Measurements from ENCODE around the gene PTAFR. TPM values are rescaled to one million over a fixed set of nuclear protein-coding genes. Genes with fewer than 3 reads are reported as not detected.
A peak's percentile ranks its signal among the peaks of the same experiment; 100 is the strongest.

Gene PTAFR
- total RNA-seq, 1 experiment from 2014 or later, result 1.3 TPM

DNA sequence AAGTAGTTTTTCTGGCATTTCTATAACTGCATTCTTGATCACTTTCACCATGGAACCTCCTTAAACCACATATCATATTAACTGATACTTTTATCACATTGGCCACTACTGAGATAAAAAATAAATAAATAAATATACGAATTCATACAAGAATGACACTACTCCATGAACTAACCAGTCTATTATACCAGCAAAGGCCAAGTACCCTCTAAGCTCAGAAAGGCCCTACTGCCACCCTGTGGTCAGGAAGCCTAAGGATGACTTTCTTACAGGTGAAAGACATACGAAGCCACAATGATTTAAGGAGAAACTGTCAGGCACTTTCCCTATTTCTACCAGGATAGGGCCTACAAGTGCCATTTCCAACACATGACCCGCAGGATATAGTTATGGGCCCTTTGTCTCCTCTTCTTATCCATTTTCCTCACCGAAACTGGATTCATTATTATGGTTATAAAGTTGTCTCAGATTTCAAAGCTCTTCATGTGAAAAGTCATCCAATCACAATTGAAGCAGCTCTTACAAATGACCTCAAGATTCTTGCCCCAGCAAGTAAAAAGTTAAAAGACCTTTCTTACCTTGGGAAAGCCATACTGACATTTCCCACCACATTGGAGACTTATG lies 32.4 kb upstream of the PTAFR start:
- peak; percentile 90 for ATAC-seq
- POLR2A ChIA-PET, result interaction anchor here (0.8 to 1.3 kb wide), 2 partner anchors 118 to 665 kb away, joined by 3 to 5 read pairs; no protein-coding TSS in a partner anchor
- CTCF ChIA-PET, result interaction anchor here (0.6 to 4.2 kb wide), 13 partner anchors 10 to 668 kb away, joined by 3 to 103 read pairs (median 4); partner anchors contain the start of genes ATP5IF1, EYA3 and PHACTR4
- no peaks in the 10 kb centered on the region for H3K9me2 ChIP-seq (ENCODE audit: insufficient read depth)
- H4K20me1 ChIP-seq (ENCODE audit: insufficient read depth), result peaks cover 4% of the 10 kb centered on the region; the same call in 1 of the 2 replicates
- peaks cover 39% of the 10 kb centered on the region for H3K79me2 ChIP-seq (ENCODE audit: insufficient read depth, low read length)
- intact Hi-C loops (cut with micrococcal nuclease), result loop anchor here (1.0 to 2.0 kb wide), 2 partner anchors 118 to 350 kb away; no protein-coding TSS in a partner anchor
- H3K4me2 ChIP-seq (ENCODE audit: low read length), result no peak overlapping the region
- no peak overlapping the region for H3K9ac ChIP-seq (ENCODE audit: low read length)
- no TSS peak for BruUV-seq (replicated peaks)
- RAD21 ChIA-PET (ENCODE audit: low non-redundant PET in 1 of 2, low total read pairs in 2 of 2, uncharacterized antibody in 2 of 2, unreplicated experiment in 2 of 2), result interaction anchor here (0.6 to 1.8 kb wide), 6 partner anchors 13 to 351 kb away, joined by 3 to 13 read pairs (median 4); partner anchors contain the start of gene EYA3 (in 1 of the 2)
- H3K27ac ChIP-seq (ENCODE audit: low read depth, low read length), result no peak overlapping the region
- H3K36me3 ChIP-seq (ENCODE audit: control insufficient read depth in 1 of 2, insufficient read depth in 2 of 2, low read length in 2 of 2), result peaks cover 24 to 27% of the 10 kb centered on the region in 2 experiments
- H3K4me3 ChIP-seq (replicated peaks in 1 of 2; ENCODE audit: low read depth in 1 of 2, low read length in 2 of 2), result no peak overlapping the region
- no peaks in the 10 kb centered on the region for H3K9me3 ChIP-seq (ENCODE audit: control insufficient read depth in 1 of 2, insufficient read depth in 1 of 2, low read depth in 1 of 2, low read length in 2 of 2)
- TF ChIP-seq JUND (IDR thresholded peaks at IDR 0.05) (no peak), RAD21 (IDR thresholded peaks at IDR 0.05; ENCODE audit: low read depth) (peak; percentile 95)
- TF ChIP-seq, protein P1, sequence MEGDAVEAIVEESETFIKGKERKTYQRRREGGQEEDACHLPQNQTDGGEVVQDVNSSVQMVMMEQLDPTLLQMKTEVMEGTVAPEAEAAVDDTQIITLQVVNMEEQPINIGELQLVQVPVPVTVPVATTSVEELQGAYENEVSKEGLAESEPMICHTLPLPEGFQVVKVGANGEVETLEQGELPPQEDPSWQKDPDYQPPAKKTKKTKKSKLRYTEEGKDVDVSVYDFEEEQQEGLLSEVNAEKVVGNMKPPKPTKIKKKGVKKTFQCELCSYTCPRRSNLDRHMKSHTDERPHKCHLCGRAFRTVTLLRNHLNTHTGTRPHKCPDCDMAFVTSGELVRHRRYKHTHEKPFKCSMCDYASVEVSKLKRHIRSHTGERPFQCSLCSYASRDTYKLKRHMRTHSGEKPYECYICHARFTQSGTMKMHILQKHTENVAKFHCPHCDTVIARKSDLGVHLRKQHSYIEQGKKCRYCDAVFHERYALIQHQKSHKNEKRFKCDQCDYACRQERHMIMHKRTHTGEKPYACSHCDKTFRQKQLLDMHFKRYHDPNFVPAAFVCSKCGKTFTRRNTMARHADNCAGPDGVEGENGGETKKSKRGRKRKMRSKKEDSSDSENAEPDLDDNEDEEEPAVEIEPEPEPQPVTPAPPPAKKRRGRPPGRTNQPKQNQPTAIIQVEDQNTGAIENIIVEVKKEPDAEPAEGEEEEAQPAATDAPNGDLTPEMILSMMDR (IDR thresholded peaks at IDR 0.05 in 2 of 3, conservative IDR thresholded peaks at IDR 0.05 in 1 of 3; ENCODE audit: borderline replicate concordance in 1 of 3, insufficient read depth in 1 of 3, low read depth in 2 of 3, low read length in 2 of 3), result peak; percentile 66 to 89 (median 77)
- H3K27me3 ChIP-seq (ENCODE audit: insufficient read depth, low read length), result no peaks in the 10 kb centered on the region
- H2AFZ ChIP-seq (ENCODE audit: low read depth, low read length, poor library complexity, severe bottlenecking), result no peak overlapping the region
- no peaks in the 10 kb centered on the region for H3K4me1 ChIP-seq (ENCODE audit: control insufficient read depth in 1 of 2, insufficient read depth in 2 of 2, low read length in 2 of 2)
- peak; percentile 58 for DNase-seq (ENCODE audit: low read depth, low spot score)

DNA sequence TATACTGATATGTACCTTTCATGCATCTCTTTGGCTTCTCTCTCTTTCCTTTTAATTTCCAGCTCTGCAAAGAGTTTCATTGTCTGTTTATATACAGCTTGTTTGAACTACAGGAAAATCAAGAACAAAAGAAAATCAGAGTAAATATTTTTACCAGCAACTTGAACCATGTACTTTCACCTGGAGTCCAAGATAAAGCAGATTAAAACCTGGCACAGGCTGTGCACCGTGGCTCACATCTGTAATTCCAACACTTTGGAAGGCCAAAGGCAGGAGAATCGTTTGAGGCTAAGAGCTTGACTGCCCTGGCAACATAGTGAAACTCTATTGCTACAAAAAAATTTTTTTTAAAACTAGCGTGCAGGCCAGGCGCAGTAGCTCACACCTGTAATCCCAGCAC lies 28.8 kb upstream of the PTAFR start:
- Histone ChIP-seq H3K4me2 (ENCODE audit: low read length) (no peak overlapping the region), H3K4me1 (ENCODE audit: control insufficient read depth in 1 of 2, insufficient read depth in 2 of 2, low read length in 2 of 2) (no peaks in the 10 kb centered on the region), H3K36me3 (ENCODE audit: control insufficient read depth in 1 of 2, insufficient read depth in 2 of 2, low read length in 2 of 2) (peaks cover 34 to 45% of the 10 kb centered on the region in 2 experiments), H3K27me3 (ENCODE audit: insufficient read depth, low read length) (no peaks in the 10 kb centered on the region), H3K9me2 (ENCODE audit: insufficient read depth) (no peaks in the 10 kb centered on the region), H2AFZ (ENCODE audit: low read depth, low read length, poor library complexity, severe bottlenecking) (no peak overlapping the region), H3K4me3 (replicated peaks in 1 of 2; ENCODE audit: low read depth in 1 of 2, low read length in 2 of 2) (no peak overlapping the region), H3K27ac (ENCODE audit: low read depth, low read length) (no peak overlapping the region), H3K9me3 (ENCODE audit: control insufficient read depth in 1 of 2, insufficient read depth in 1 of 2, low read depth in 1 of 2, low read length in 2 of 2) (no peaks in the 10 kb centered on the region), H3K9ac (ENCODE audit: low read length) (no peak overlapping the region), H3K79me2 (ENCODE audit: insufficient read depth, low read length) (peaks cover 17% of the 10 kb centered on the region), H4K20me1 (ENCODE audit: insufficient read depth) (peaks cover 4% of the 10 kb centered on the region; the same call in 1 of the 2 replicates)
- intact Hi-C loops (cut with micrococcal nuclease), result no loop called here
- no TSS peak for BruUV-seq (replicated peaks)
- DNase-seq (ENCODE audit: low read depth, low spot score) (no peak), ATAC-seq (no peak)
- TF ChIP-seq, protein P2, sequence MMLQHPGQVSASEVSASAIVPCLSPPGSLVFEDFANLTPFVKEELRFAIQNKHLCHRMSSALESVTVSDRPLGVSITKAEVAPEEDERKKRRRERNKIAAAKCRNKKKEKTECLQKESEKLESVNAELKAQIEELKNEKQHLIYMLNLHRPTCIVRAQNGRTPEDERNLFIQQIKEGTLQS (IDR thresholded peaks at IDR 0.05), result no peak
- no peak for TF ChIP-seq CBX3 (IDR thresholded peaks at IDR 0.05; ENCODE audit: low read depth)
- TF ChIP-seq ELF1 (IDR thresholded peaks at IDR 0.05; ENCODE audit: borderline replicate concordance, low read depth), result no peak
- TF ChIP-seq ZNF274 (IDR thresholded peaks at IDR 0.05; ENCODE audit: low read depth, low read length), result no peak
- no peak for TF ChIP-seq EZH2phosphoT487 (IDR thresholded peaks at IDR 0.05; ENCODE audit: borderline replicate concordance)
- no peak for TF ChIP-seq POLR2AphosphoS5 (IDR thresholded peaks at IDR 0.05; ENCODE audit: low read depth, low read length)
- TF ChIP-seq EZH2 (IDR thresholded peaks at IDR 0.05), result no peak
- TF ChIP-seq, protein P3, sequence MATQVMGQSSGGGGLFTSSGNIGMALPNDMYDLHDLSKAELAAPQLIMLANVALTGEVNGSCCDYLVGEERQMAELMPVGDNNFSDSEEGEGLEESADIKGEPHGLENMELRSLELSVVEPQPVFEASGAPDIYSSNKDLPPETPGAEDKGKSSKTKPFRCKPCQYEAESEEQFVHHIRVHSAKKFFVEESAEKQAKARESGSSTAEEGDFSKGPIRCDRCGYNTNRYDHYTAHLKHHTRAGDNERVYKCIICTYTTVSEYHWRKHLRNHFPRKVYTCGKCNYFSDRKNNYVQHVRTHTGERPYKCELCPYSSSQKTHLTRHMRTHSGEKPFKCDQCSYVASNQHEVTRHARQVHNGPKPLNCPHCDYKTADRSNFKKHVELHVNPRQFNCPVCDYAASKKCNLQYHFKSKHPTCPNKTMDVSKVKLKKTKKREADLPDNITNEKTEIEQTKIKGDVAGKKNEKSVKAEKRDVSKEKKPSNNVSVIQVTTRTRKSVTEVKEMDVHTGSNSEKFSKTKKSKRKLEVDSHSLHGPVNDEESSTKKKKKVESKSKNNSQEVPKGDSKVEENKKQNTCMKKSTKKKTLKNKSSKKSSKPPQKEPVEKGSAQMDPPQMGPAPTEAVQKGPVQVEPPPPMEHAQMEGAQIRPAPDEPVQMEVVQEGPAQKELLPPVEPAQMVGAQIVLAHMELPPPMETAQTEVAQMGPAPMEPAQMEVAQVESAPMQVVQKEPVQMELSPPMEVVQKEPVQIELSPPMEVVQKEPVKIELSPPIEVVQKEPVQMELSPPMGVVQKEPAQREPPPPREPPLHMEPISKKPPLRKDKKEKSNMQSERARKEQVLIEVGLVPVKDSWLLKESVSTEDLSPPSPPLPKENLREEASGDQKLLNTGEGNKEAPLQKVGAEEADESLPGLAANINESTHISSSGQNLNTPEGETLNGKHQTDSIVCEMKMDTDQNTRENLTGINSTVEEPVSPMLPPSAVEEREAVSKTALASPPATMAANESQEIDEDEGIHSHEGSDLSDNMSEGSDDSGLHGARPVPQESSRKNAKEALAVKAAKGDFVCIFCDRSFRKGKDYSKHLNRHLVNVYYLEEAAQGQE (IDR thresholded peaks at IDR 0.05; ENCODE audit: low read depth), result no peak
- TF ChIP-seq SP1 (IDR thresholded peaks at IDR 0.05; ENCODE audit: low read depth), result no peak
- POLR2A ChIA-PET, result no interaction called here
- RAD21 ChIA-PET (ENCODE audit: low non-redundant PET in 1 of 2, low total read pairs in 2 of 2, uncharacterized antibody in 2 of 2, unreplicated experiment in 2 of 2), result no interaction called here
- CTCF ChIA-PET, result no interaction called here

Measured in HCT116 (cell line).